ENCODE measurements around the gene MIEF2.

Gene MIEF2

DNA sequence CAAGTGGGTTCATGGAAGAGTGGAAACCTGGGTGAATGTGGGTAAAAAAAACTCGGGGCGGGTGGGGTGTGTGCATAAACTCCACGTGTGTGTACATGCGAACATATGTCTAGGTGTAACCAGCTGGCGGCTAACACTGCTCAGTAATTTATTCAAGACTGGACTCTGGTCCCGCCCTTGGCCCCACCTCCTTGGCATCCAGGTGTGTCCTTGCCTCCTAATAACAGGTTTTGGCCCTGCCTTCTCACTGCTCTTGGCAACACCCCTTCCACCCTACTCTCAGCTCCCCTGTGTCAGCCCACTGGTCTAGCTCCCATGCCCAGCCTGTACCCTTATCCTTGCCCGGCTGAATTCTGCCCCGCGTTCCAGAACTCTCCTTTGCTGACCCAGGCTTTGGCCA is 10.2 kb upstream of the MIEF2 start:
- H3K79me1 ChIP-seq (ENCODE audit: low read depth, low read length): peaks cover 6% of the 10 kb centered on the region
- no peak overlapping the region for H2BK15ac ChIP-seq (ENCODE audit: low read length)
- no peak overlapping the region for H2AK5ac ChIP-seq (ENCODE audit: low read depth, low read length)
- no peak overlapping the region for H2AFZ ChIP-seq (ENCODE audit: low read length)
- H4K91ac ChIP-seq (ENCODE audit: low read depth, low read length, poor library complexity): no peak overlapping the region
- no CpG with 5 or more reads among the region's 9 CpGs for WGBS, 2 donors (ENCODE audit: extremely low coverage in 2 of 2, insufficient read length in 2 of 2, insufficient replicate concordance in 1 of 2)
- no peak overlapping the region for H3K27ac ChIP-seq (replicated peaks; ENCODE audit: low read length)
- H3K23ac ChIP-seq (ENCODE audit: low read depth, low read length, poor library complexity): no peak overlapping the region
- no peaks in the 10 kb centered on the region for H3K9me3 ChIP-seq (replicated peaks in 1 of 2; ENCODE audit: control insufficient read depth in 2 of 2, insufficient read depth in 1 of 2, low read depth in 1 of 2, low read length in 2 of 2)
- H3K18ac ChIP-seq (ENCODE audit: low read length): no peak overlapping the region
- H2BK12ac ChIP-seq (ENCODE audit: low read length): no peak overlapping the region
- DNase-seq (ENCODE audit: low spot score): no peak
- H3K4me1 ChIP-seq (ENCODE audit: control insufficient read depth in 2 of 2, insufficient read depth in 1 of 2, low read depth in 1 of 2, low read length in 2 of 2): peaks cover 0 to 9% of the 10 kb centered on the region in 2 donors
- no peak overlapping the region for H2BK5ac ChIP-seq (ENCODE audit: low read length)
- no peak overlapping the region for H2BK120ac ChIP-seq (ENCODE audit: low read depth, low read length)
- no peak overlapping the region for H3K4me2 ChIP-seq (ENCODE audit: insufficient read depth, low read length, poor library complexity, severe bottlenecking)
- no peak overlapping the region for H3K4ac ChIP-seq (ENCODE audit: low read length)
- H4K8ac ChIP-seq (ENCODE audit: low read depth, low read length): no peak overlapping the region
- no peak overlapping the region for H3K14ac ChIP-seq (ENCODE audit: low read length)
- no peak overlapping the region for H3K4me3 ChIP-seq (ENCODE audit: low read length in 2 of 2)
- no peaks in the 10 kb centered on the region for H3K27me3 ChIP-seq (ENCODE audit: control insufficient read depth in 3 of 3, insufficient read depth in 3 of 3, low read depth in 1 of 3, low read length in 3 of 3)
- peak overlapping the region; percentile 15 for H3K9ac ChIP-seq (ENCODE audit: low read depth, low read length, poor library complexity)
- peaks cover 74 to 92% of the 10 kb centered on the region in 2 donors for H3K36me3 ChIP-seq (replicated peaks in 1 of 2; ENCODE audit: control insufficient read depth in 2 of 2, insufficient read depth in 2 of 2, low read length in 2 of 2)

DNA sequence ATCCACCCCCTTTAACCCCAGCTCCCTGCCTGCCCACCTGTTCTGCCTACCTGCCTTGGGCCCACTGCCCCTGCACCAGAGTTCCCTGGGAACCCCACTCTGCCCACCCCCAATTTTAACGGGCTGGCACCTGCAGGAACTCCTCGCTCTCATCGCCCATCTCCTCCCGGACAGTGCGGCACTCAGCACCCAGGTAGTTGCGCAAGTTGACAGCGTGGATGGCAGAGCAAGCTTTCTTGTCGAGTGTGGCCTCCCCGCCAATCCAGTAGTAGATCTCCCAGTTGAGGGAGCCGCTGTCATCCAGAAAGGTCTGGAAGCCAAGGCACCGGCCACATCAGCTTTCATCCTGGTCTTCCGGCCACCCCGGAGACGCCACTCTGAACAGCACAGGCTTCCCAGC is 9.8 kb upstream of the MIEF2 start:
- no peak overlapping the region for H2BK15ac ChIP-seq (ENCODE audit: low read length)
- no peak overlapping the region for H3K18ac ChIP-seq (ENCODE audit: low read length)
- H2AK5ac ChIP-seq (ENCODE audit: low read depth, low read length): no peak overlapping the region
- no peak overlapping the region for H3K4me2 ChIP-seq (ENCODE audit: insufficient read depth, low read length, poor library complexity, severe bottlenecking)
- peaks cover 0 to 9% of the 10 kb centered on the region in 2 donors for H3K4me1 ChIP-seq (ENCODE audit: control insufficient read depth in 2 of 2, insufficient read depth in 1 of 2, low read depth in 1 of 2, low read length in 2 of 2)
- no peak overlapping the region for H2BK120ac ChIP-seq (ENCODE audit: low read depth, low read length)
- H3K36me3 ChIP-seq (replicated peaks in 1 of 2; ENCODE audit: control insufficient read depth in 2 of 2, insufficient read depth in 2 of 2, low read length in 2 of 2): peaks cover 74 to 92% of the 10 kb centered on the region in 2 donors
- H2BK5ac ChIP-seq (ENCODE audit: low read length): peak overlapping the region; percentile 35
- H3K27ac ChIP-seq (replicated peaks; ENCODE audit: low read length): no peak overlapping the region
- H2BK12ac ChIP-seq (ENCODE audit: low read length): no peak overlapping the region
- no peak overlapping the region for H3K14ac ChIP-seq (ENCODE audit: low read length)
- peaks cover 8% of the 10 kb centered on the region for H3K79me1 ChIP-seq (ENCODE audit: low read depth, low read length)
- no peak overlapping the region for H4K8ac ChIP-seq (ENCODE audit: low read depth, low read length)
- H3K27me3 ChIP-seq (ENCODE audit: control insufficient read depth in 3 of 3, insufficient read depth in 3 of 3, low read depth in 1 of 3, low read length in 3 of 3): no peaks in the 10 kb centered on the region
- DNase-seq (ENCODE audit: low spot score): no peak
- peak overlapping the region; percentile 14 for H3K23ac ChIP-seq (ENCODE audit: low read depth, low read length, poor library complexity)
- no CpG with 5 or more reads among the region's 14 CpGs for WGBS, 2 donors (ENCODE audit: extremely low coverage in 2 of 2, insufficient read length in 2 of 2, insufficient replicate concordance in 1 of 2)
- no peak overlapping the region for H3K4me3 ChIP-seq (ENCODE audit: low read length in 2 of 2)
- no peak overlapping the region for H3K9ac ChIP-seq (ENCODE audit: low read depth, low read length, poor library complexity)
- H3K9me3 ChIP-seq (replicated peaks in 1 of 2; ENCODE audit: control insufficient read depth in 2 of 2, insufficient read depth in 1 of 2, low read depth in 1 of 2, low read length in 2 of 2): no peaks in the 10 kb centered on the region
- H2AFZ ChIP-seq (ENCODE audit: low read length): no peak overlapping the region
- H3K4ac ChIP-seq (ENCODE audit: low read length): no peak overlapping the region
- H4K91ac ChIP-seq (ENCODE audit: low read depth, low read length, poor library complexity): no peak overlapping the region

DNA sequence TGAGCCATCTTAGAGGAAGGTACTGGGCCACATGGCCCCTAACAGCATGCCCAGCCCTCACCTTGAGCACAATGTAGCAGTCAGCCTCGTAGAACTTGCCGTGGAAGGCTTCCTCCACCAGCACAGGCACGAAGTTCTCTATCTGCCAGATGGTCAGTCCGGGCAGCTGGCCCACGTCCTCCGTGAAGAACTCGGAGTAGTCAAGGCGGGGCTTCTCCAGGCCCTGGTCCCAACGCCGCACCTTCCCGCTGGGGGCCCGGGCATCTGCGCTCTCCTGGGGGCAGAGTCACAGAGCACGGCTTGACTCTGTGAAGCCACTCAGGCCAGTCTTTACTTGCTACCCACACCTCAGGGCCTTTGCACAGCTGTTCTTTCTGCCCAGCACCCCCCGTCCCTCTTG is 9.3 kb upstream of the MIEF2 start:
- no peak overlapping the region for H3K18ac ChIP-seq (ENCODE audit: low read length)
- H2BK120ac ChIP-seq (ENCODE audit: low read depth, low read length): no peak overlapping the region
- H2AFZ ChIP-seq (ENCODE audit: low read length): no peak overlapping the region
- no peak overlapping the region for H3K9ac ChIP-seq (ENCODE audit: low read depth, low read length, poor library complexity)
- WGBS, 2 donors (ENCODE audit: extremely low coverage in 2 of 2, insufficient read length in 2 of 2, insufficient replicate concordance in 1 of 2): no CpG with 5 or more reads among the region's 15 CpGs
- H3K79me1 ChIP-seq (ENCODE audit: low read depth, low read length): peaks cover 9% of the 10 kb centered on the region
- no peak overlapping the region for H3K4me3 ChIP-seq (ENCODE audit: low read length in 2 of 2)
- H3K27ac ChIP-seq (replicated peaks; ENCODE audit: low read length): no peak overlapping the region
- peak overlapping the region; percentile 35 for H2BK5ac ChIP-seq (ENCODE audit: low read length)
- no peak overlapping the region for H4K91ac ChIP-seq (ENCODE audit: low read depth, low read length, poor library complexity)
- H3K23ac ChIP-seq (ENCODE audit: low read depth, low read length, poor library complexity): no peak overlapping the region
- no peak overlapping the region for H3K4ac ChIP-seq (ENCODE audit: low read length)
- H2BK15ac ChIP-seq (ENCODE audit: low read length): no peak overlapping the region
- no peak for DNase-seq (ENCODE audit: low spot score)
- peaks cover 72 to 92% of the 10 kb centered on the region in 2 donors for H3K36me3 ChIP-seq (replicated peaks in 1 of 2; ENCODE audit: control insufficient read depth in 2 of 2, insufficient read depth in 2 of 2, low read length in 2 of 2)
- no peak overlapping the region for H2AK5ac ChIP-seq (ENCODE audit: low read depth, low read length)
- H3K27me3 ChIP-seq (ENCODE audit: control insufficient read depth in 3 of 3, insufficient read depth in 3 of 3, low read depth in 1 of 3, low read length in 3 of 3): no peaks in the 10 kb centered on the region
- H2BK12ac ChIP-seq (ENCODE audit: low read length): no peak overlapping the region
- no peak overlapping the region for H3K14ac ChIP-seq (ENCODE audit: low read length)
- no peaks in the 10 kb centered on the region for H3K9me3 ChIP-seq (replicated peaks in 1 of 2; ENCODE audit: control insufficient read depth in 2 of 2, insufficient read depth in 1 of 2, low read depth in 1 of 2, low read length in 2 of 2)
- peaks cover 0 to 9% of the 10 kb centered on the region in 2 donors for H3K4me1 ChIP-seq (ENCODE audit: control insufficient read depth in 2 of 2, insufficient read depth in 1 of 2, low read depth in 1 of 2, low read length in 2 of 2)
- H4K8ac ChIP-seq (ENCODE audit: low read depth, low read length): no peak overlapping the region
- no peak overlapping the region for H3K4me2 ChIP-seq (ENCODE audit: insufficient read depth, low read length, poor library complexity, severe bottlenecking)

DNA sequence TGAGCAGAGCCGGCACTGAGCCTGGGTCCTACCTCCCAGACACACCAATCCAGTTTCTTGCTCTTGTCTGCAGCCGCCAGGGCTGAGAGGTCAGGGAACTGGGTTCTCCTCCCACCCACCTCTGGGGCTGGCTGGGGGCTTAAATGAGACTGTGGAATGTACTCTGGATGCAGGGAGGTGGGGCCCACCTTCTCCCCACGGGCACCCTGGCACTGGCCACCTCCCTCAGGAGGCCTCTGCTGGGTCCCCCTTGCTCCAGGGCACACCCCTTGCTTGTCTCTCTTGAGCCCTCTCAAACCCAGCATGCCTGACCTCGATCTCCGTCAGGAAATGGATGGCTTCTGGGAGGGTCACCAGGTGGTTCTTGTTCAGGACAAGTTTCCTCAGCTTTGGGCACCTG is 8.3 kb upstream of the MIEF2 start:
- Histone ChIP-seq H2BK5ac (ENCODE audit: low read length) (no peak overlapping the region), H4K91ac (ENCODE audit: low read depth, low read length, poor library complexity) (peak overlapping the region; percentile 25), H3K14ac (ENCODE audit: low read length) (no peak overlapping the region), H3K4me2 (ENCODE audit: insufficient read depth, low read length, poor library complexity, severe bottlenecking) (no peak overlapping the region), H3K27ac (replicated peaks; ENCODE audit: low read length) (no peak overlapping the region), H3K18ac (ENCODE audit: low read length) (no peak overlapping the region), H3K36me3 (replicated peaks in 1 of 2; ENCODE audit: control insufficient read depth in 2 of 2, insufficient read depth in 2 of 2, low read length in 2 of 2) (peaks cover 71 to 91% of the 10 kb centered on the region in 2 donors), H3K79me1 (ENCODE audit: low read depth, low read length) (peaks cover 16% of the 10 kb centered on the region), H3K27me3 (ENCODE audit: control insufficient read depth in 3 of 3, insufficient read depth in 3 of 3, low read depth in 1 of 3, low read length in 3 of 3) (no peaks in the 10 kb centered on the region), H3K9ac (ENCODE audit: low read depth, low read length, poor library complexity) (no peak overlapping the region), H3K9me3 (replicated peaks in 1 of 2; ENCODE audit: control insufficient read depth in 2 of 2, insufficient read depth in 1 of 2, low read depth in 1 of 2, low read length in 2 of 2) (no peaks in the 10 kb centered on the region), H2BK12ac (ENCODE audit: low read length) (no peak overlapping the region), H2AK5ac (ENCODE audit: low read depth, low read length) (no peak overlapping the region), H3K4ac (ENCODE audit: low read length) (no peak overlapping the region), H3K4me1 (ENCODE audit: control insufficient read depth in 2 of 2, insufficient read depth in 1 of 2, low read depth in 1 of 2, low read length in 2 of 2) (peaks cover 0 to 6% of the 10 kb centered on the region in 2 donors), H2BK15ac (ENCODE audit: low read length) (no peak overlapping the region), H2BK120ac (ENCODE audit: low read depth, low read length) (no peak overlapping the region), H3K23ac (ENCODE audit: low read depth, low read length, poor library complexity) (no peak overlapping the region), H4K8ac (ENCODE audit: low read depth, low read length) (no peak overlapping the region), H3K4me3 (ENCODE audit: low read length in 2 of 2) (no peak overlapping the region), H2AFZ (ENCODE audit: low read length) (no peak overlapping the region)
- DNase-seq (ENCODE audit: low spot score): no peak
- WGBS, 2 donors (ENCODE audit: extremely low coverage in 2 of 2, insufficient read length in 2 of 2, insufficient replicate concordance in 1 of 2): no CpG with 5 or more reads among the region's 5 CpGs

Measured in neuronal stem cell (in vitro differentiated cells).